Measurements from ENCODE around the gene SH3BGR.

Gene SH3BGR

GRCh38 chr21:39452207-39452969 lies 618 bp downstream of the SH3BGR start:
- ATAC-seq (no peak), DNase-seq (no peak)
- Mint-ChIP-seq H3K4me1 (no peaks in the 10 kb centered on the region), H3K27ac (peak overlapping the region in 1 of 2 donors; percentile 47), H3K4me3 (no peak overlapping the region), H3K9me3 (no peaks in the 10 kb centered on the region), H3K27me3 (no peaks in the 10 kb centered on the region)

- ATAC-seq, result no peak
- DNase-seq, result no peak
These were observed 1.2 kb downstream of the SH3BGR start for GRCh38 chr21:39452970-39453342.

GRCh38 chr21:39453571-39454179 lies 1.9 kb downstream of the SH3BGR start:
- Mint-ChIP-seq H3K4me1 (no peaks in the 10 kb centered on the region), H3K4me3 (no peak overlapping the region), H3K27ac (no peak overlapping the region), H3K27me3 (no peaks in the 10 kb centered on the region), H3K9me3 (no peaks in the 10 kb centered on the region)
- no peak for ATAC-seq
- no peak for DNase-seq

More at GRCh38 chr21:39452970-39453342, 1.2 kb downstream of the SH3BGR start:
- no peak overlapping the region for H3K4me3 Mint-ChIP-seq
- H3K27me3 Mint-ChIP-seq, result no peaks in the 10 kb centered on the region
- H3K9me3 Mint-ChIP-seq, result no peaks in the 10 kb centered on the region
- no peak overlapping the region for H3K27ac Mint-ChIP-seq
- H3K4me1 Mint-ChIP-seq, result no peaks in the 10 kb centered on the region

GRCh38 chr21:39454949-39455668 lies 3.3 kb downstream of the SH3BGR start:
- ATAC-seq (no peak), DNase-seq (no peak)
- H3K27me3 Mint-ChIP-seq, result no peaks in the 10 kb centered on the region
- H3K9me3 Mint-ChIP-seq, result no peaks in the 10 kb centered on the region
- no peak overlapping the region for H3K4me3 Mint-ChIP-seq
- no peak overlapping the region for H3K27ac Mint-ChIP-seq
- H3K4me1 Mint-ChIP-seq, result no peaks in the 10 kb centered on the region

GRCh38 chr21:39456665-39457064 lies 4.9 kb downstream of the SH3BGR start:
- Mint-ChIP-seq H3K4me3 (no peak overlapping the region), H3K4me1 (no peaks in the 10 kb centered on the region), H3K27me3 (no peaks in the 10 kb centered on the region), H3K9me3 (no peaks in the 10 kb centered on the region), H3K27ac (no peak overlapping the region)
- ATAC-seq (no peak), DNase-seq (no peak)

- no peak for DNase-seq
- Mint-ChIP-seq H3K27ac (peak overlapping the region in 1 of 2 donors; percentile 46), H3K9me3 (peaks cover 4 to 6% of the 10 kb centered on the region in 2 donors), H3K4me3 (no peak overlapping the region), H3K4me1 (no peaks in the 10 kb centered on the region), H3K27me3 (no peaks in the 10 kb centered on the region)
- ATAC-seq, result no peak
These were observed 9.6 kb downstream of the SH3BGR start for GRCh38 chr21:39461419-39461818.

- no peak for ATAC-seq
- no peak for DNase-seq
- H3K4me1 Mint-ChIP-seq, result no peaks in the 10 kb centered on the region
- H3K27ac Mint-ChIP-seq, result no peak overlapping the region
- H3K4me3 Mint-ChIP-seq, result no peak overlapping the region
- no peaks in the 10 kb centered on the region for H3K27me3 Mint-ChIP-seq
- peaks cover 6% of the 10 kb centered on the region in 2 donors for H3K9me3 Mint-ChIP-seq
These were observed 11.5 kb downstream of the SH3BGR start for GRCh38 chr21:39463308-39463707.

GRCh38 chr21:39466584-39466983 lies 14.8 kb downstream of the SH3BGR start:
- no peak for ATAC-seq
- H3K9me3 Mint-ChIP-seq, result peaks cover 6% of the 10 kb centered on the region in 2 donors
- no peaks in the 10 kb centered on the region for H3K27me3 Mint-ChIP-seq
- H3K4me1 Mint-ChIP-seq, result no peaks in the 10 kb centered on the region
- no peak overlapping the region for H3K4me3 Mint-ChIP-seq
- H3K27ac Mint-ChIP-seq, result no peak overlapping the region
- no peak for DNase-seq

- no peak for ATAC-seq
- no peak overlapping the region for H3K4me3 Mint-ChIP-seq
- H3K27ac Mint-ChIP-seq, result no peak overlapping the region
- H3K4me1 Mint-ChIP-seq, result no peaks in the 10 kb centered on the region
- DNase-seq, result no peak
- peaks cover 6% of the 10 kb centered on the region in 2 donors for H3K9me3 Mint-ChIP-seq
- H3K27me3 Mint-ChIP-seq, result no peaks in the 10 kb centered on the region
These were observed 16.0 kb downstream of the SH3BGR start for GRCh38 chr21:39467746-39468145.

- H3K27me3 Mint-ChIP-seq, result no peaks in the 10 kb centered on the region
- ATAC-seq (no peak), DNase-seq (no peak)
- H3K4me1 Mint-ChIP-seq, result no peaks in the 10 kb centered on the region
- H3K4me3 Mint-ChIP-seq, result no peak overlapping the region
- H3K9me3 Mint-ChIP-seq, result peaks cover 6% of the 10 kb centered on the region in 2 donors
- no peak overlapping the region for H3K27ac Mint-ChIP-seq
These were observed 16.8 kb downstream of the SH3BGR start for GRCh38 chr21:39468559-39468958.

- ATAC-seq, result no peak
- Mint-ChIP-seq H3K27ac (no peak overlapping the region), H3K4me3 (no peak overlapping the region), H3K9me3 (peaks cover 0 to under 1% of the 10 kb centered on the region in 2 donors), H3K27me3 (no peaks in the 10 kb centered on the region), H3K4me1 (no peaks in the 10 kb centered on the region)
- DNase-seq, result no peak
These were observed 19.8 kb downstream of the SH3BGR start for GRCh38 chr21:39471598-39471997.

- Mint-ChIP-seq H3K27ac (no peak overlapping the region), H3K4me3 (no peak overlapping the region), H3K4me1 (no peaks in the 10 kb centered on the region), H3K27me3 (no peaks in the 10 kb centered on the region), H3K9me3 (no peaks in the 10 kb centered on the region)
- DNase-seq, result no peak
- no peak for ATAC-seq
These were observed 21.0 kb downstream of the SH3BGR start for GRCh38 chr21:39472786-39473185.

GRCh38 chr21:39474611-39475010 lies 22.8 kb downstream of the SH3BGR start:
- ATAC-seq, result no peak
- no peak for DNase-seq
- Mint-ChIP-seq H3K4me3 (no peak overlapping the region), H3K4me1 (no peaks in the 10 kb centered on the region), H3K27me3 (no peaks in the 10 kb centered on the region), H3K9me3 (no peaks in the 10 kb centered on the region), H3K27ac (no peak overlapping the region)

- H3K4me3 Mint-ChIP-seq, result no peak overlapping the region
- ATAC-seq, result no peak
- no peaks in the 10 kb centered on the region for H3K4me1 Mint-ChIP-seq
These were observed 27.5 kb downstream of the SH3BGR start for GRCh38 chr21:39479164-39479813.

GRCh38 chr21:39479814-39480182 lies 28.0 kb downstream of the SH3BGR start:
- no peaks in the 10 kb centered on the region for H3K4me1 Mint-ChIP-seq
- H3K27ac Mint-ChIP-seq, result no peak overlapping the region
- ATAC-seq, result no peak
- no peak overlapping the region for H3K4me3 Mint-ChIP-seq
- no peaks in the 10 kb centered on the region for H3K9me3 Mint-ChIP-seq
- DNase-seq, result no peak
- H3K27me3 Mint-ChIP-seq, result no peaks in the 10 kb centered on the region

More at GRCh38 chr21:39479164-39479813, 27.5 kb downstream of the SH3BGR start:
- DNase-seq, result no peak
- Mint-ChIP-seq H3K27ac (no peak overlapping the region), H3K9me3 (no peaks in the 10 kb centered on the region), H3K27me3 (no peaks in the 10 kb centered on the region)

- H3K27ac Mint-ChIP-seq, result no peak overlapping the region
- H3K27me3 Mint-ChIP-seq, result no peaks in the 10 kb centered on the region
- no peaks in the 10 kb centered on the region for H3K9me3 Mint-ChIP-seq
- ATAC-seq (no peak), DNase-seq (no peak)
- H3K4me1 Mint-ChIP-seq, result no peaks in the 10 kb centered on the region
- no peak overlapping the region for H3K4me3 Mint-ChIP-seq
These were observed 28.5 kb downstream of the SH3BGR start for GRCh38 chr21:39480271-39480670.
